ENCODE results near the gene COQ10A. TPM values are rescaled to one million over a fixed set of nuclear protein-coding genes. Genes with fewer than 3 reads are reported as not detected.

Gene COQ10A
- total and polyA plus RNA-seq, 9 of the 15 experiments (the other 6 are each of a cell fraction or from before 2014, with no cell fraction given): 3.1 to 26.4 (median 12.7) TPM

DNA sequence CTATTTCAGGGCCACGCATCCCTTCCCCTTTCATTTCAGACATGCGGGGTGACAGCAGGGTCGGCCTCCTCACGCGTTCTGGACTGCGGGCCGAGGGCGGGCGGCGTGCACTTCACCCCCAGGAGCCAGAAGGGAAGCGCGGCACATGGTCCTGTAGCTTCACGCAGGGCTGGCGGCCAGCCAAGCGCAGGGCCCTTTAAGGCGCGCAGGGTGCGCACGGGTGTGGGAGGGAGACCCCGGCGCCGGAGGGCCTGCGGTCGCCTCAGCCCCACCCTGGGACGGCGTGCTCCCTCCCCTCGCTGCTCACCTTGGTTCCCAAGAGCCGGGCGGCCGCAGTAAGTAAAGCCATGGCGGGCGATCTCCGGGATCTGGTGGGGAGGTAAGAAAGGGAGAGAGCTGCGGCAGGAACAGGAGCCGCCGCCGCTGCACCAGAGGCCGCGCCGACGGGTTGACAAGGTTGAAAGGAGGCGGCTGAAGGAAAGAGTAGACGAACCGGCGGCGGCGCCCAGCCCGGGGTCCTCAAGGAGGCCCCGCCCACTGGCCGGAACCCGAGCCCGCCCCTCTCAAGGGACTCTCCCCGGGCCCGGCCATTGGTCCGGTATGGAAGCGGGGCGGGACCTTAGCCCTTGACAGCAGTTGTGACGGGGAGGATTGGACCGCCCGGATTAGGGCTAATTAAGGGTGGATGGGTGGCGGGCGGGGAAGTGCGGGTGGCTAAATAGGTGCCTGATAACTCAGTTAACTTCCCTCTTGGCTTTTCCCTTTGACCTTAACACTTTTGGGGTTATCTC, 33.3 kb downstream of the COQ10A start, which contains the start of gene CS (continued):
- no peak for TF ChIP-seq HES1 (IDR thresholded peaks at IDR 0.05; ENCODE audit: low read depth)
- TF ChIP-seq NFIC (IDR thresholded peaks at IDR 0.05): peak; percentile 100
- no peak for TF ChIP-seq THRB (CRISPR knock-in tag; conservative IDR thresholded peaks at IDR 0.05)
- TF ChIP-seq, protein P1, sequence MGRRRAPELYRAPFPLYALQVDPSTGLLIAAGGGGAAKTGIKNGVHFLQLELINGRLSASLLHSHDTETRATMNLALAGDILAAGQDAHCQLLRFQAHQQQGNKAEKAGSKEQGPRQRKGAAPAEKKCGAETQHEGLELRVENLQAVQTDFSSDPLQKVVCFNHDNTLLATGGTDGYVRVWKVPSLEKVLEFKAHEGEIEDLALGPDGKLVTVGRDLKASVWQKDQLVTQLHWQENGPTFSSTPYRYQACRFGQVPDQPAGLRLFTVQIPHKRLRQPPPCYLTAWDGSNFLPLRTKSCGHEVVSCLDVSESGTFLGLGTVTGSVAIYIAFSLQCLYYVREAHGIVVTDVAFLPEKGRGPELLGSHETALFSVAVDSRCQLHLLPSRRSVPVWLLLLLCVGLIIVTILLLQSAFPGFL (CRISPR knock-in tag; IDR thresholded peaks at IDR 0.05): 0 out of 2 replicates have a peak, but pooled peaks have one; percentile 76
- no peak for TF ChIP-seq KDM1A (IDR thresholded peaks at IDR 0.05)
- TF ChIP-seq TAL1 (IDR thresholded peaks at IDR 0.05): no peak
- peak in 1 of 2 experiments; percentile 22; a peak in 2 of 4 replicates for TF ChIP-seq FOXK2 (conservative IDR thresholded peaks at IDR 0.05 in 1 of 2, IDR thresholded peaks at IDR 0.05 in 1 of 2; ENCODE audit: low read depth in 2 of 2)
- TF ChIP-seq, protein P2, sequence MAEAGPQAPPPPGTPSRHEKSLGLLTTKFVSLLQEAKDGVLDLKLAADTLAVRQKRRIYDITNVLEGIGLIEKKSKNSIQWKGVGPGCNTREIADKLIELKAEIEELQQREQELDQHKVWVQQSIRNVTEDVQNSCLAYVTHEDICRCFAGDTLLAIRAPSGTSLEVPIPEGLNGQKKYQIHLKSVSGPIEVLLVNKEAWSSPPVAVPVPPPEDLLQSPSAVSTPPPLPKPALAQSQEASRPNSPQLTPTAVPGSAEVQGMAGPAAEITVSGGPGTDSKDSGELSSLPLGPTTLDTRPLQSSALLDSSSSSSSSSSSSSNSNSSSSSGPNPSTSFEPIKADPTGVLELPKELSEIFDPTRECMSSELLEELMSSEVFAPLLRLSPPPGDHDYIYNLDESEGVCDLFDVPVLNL (CRISPR knock-in tag; IDR thresholded peaks at IDR 0.05; ENCODE audit: low read depth): no peak
- no peak for TF ChIP-seq CTCF (IDR thresholded peaks at IDR 0.05 in 2 of 3, conservative IDR thresholded peaks at IDR 0.05 in 1 of 3; ENCODE audit: insufficient read depth in 2 of 3, low read depth in 1 of 3, low read length in 3 of 3)
- no peak for TF ChIP-seq YBX1 (IDR thresholded peaks at IDR 0.05)
- TF ChIP-seq NCOA6 (IDR thresholded peaks at IDR 0.05): no peak
- TF ChIP-seq PCBP1 (IDR thresholded peaks at IDR 0.05; ENCODE audit: low read depth, low read length, poor library complexity, severe bottlenecking): no peak
- no peak for TF ChIP-seq ZNF316 (IDR thresholded peaks at IDR 0.05)
- TF ChIP-seq, protein P3, sequence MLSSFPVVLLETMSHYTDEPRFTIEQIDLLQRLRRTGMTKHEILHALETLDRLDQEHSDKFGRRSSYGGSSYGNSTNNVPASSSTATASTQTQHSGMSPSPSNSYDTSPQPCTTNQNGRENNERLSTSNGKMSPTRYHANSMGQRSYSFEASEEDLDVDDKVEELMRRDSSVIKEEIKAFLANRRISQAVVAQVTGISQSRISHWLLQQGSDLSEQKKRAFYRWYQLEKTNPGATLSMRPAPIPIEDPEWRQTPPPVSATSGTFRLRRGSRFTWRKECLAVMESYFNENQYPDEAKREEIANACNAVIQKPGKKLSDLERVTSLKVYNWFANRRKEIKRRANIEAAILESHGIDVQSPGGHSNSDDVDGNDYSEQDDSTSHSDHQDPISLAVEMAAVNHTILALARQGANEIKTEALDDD (IDR thresholded peaks at IDR 0.05): peak; percentile 53; the same call in 1 of the 2 replicates
- TF ChIP-seq RBFOX2 (IDR thresholded peaks at IDR 0.05; ENCODE audit: low read depth, low read length): peak; percentile 98
- TF ChIP-seq ZNF551 (CRISPR knock-in tag; IDR thresholded peaks at IDR 0.05): no peak
- peak; percentile 88; the same call in 1 of the 2 replicates for TF ChIP-seq FOXP1 (CRISPR knock-in tag; IDR thresholded peaks at IDR 0.05)
- TF ChIP-seq SMAD1 (IDR thresholded peaks at IDR 0.05; ENCODE audit: low read depth, low read length, partially characterized antibody): peak; percentile 53
- TF ChIP-seq VEZF1 (CRISPR knock-in tag; IDR thresholded peaks at IDR 0.05): peak; percentile 91

Data from K562 (cell line).